ENCODE results near the gene FHIP2A.
A peak's percentile ranks its signal among the peaks of the same experiment; 100 is the strongest.

The FHIP2A gene

DNA sequence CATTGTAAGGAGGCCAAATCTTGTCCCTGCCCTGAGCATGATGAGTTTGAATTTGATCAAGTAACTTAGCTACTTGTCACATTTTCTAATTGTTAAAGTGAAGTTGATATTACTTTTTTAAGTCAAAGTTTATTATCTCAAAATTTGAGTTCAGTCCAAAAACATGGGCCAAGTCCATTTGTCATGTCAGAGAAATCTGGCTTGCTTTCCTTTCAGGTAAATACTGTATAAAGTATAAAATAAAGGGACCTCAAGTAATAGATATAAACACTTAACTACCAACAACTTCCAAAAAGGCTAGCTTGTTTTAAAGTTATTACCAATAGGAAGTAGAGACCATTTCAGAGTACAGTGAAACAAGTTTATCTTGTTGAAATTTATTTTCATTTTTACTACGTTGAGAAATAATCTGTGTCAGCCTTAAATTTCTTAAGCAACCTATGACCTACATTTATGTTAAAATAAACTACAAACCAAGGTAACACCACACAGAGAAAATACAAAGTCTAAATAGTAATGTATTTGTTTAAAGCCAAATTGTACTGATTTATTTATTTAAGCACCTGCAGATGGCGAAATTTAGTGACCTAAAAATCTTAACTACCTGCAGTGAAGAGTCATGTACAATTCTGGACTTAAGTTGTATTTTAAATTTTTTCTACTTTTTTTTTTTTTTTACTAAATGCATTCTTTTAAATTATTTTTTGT, 36.5 kb downstream of the FHIP2A start:
- DNase-seq, result no peak

- DNase-seq, result no peak
Measured at GRCh38 chr10:114859222-114859621, 37.6 kb downstream of the FHIP2A start.

- no peak for DNase-seq
Measured at GRCh38 chr10:114862456-114862855, 40.9 kb downstream of the FHIP2A start.

- DNase-seq, result no peak
Measured at GRCh38 chr10:114867365-114867764, 45.8 kb downstream of the FHIP2A start.

GRCh38 chr10:114868870-114869519, 47.4 kb downstream of the FHIP2A start:
- peak; percentile 61 for DNase-seq

- DNase-seq, result peak; percentile 92
Measured at GRCh38 chr10:114869520-114869892, 47.9 kb downstream of the FHIP2A start.

- DNase-seq, result no peak
Measured at GRCh38 chr10:114870486-114870885, 48.9 kb downstream of the FHIP2A start.

DNA sequence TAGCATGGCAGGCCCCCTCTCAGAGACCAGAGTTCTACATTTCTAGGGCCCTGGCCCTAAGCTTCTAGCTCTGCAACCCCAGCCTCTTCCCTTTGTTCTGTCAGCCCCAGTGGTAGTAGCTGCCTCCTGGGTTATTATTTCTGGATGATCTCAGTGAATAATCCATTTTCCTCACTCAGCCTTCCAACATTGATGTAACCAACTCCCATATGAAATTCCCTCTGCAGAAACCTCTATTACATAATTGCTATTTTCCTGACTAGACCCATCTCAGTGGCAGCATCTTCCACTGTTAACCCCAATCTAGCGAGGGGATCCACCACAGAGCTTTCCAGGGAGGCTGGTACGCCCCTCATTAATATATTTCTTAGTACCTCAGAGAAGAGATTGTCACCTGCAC, 49.8 kb downstream of the FHIP2A start:
- no peak for DNase-seq

Measured in fibroblast of skin of scalp (primary cell).